Activated naive CD4-positive, alpha-beta T cell treated with anti-CD3 and anti-CD28 coated beads, Interleukin-2, amount 10 ng/mL, durations not matched to agents 7 days and 5 days (primary cell): Measurements from ENCODE around the gene MGP.
A peak's percentile ranks its signal among the peaks of the same experiment; 100 is the strongest.

Source experiments
- CTCF ChIA-PET: fragments of 350-600 bp; sonication (Branson Sonifier 250); formaldehyde crosslinking; loops from one replicate; lab custom pipeline; 2021; ENCODE audit warnings: antibody characterized with exemption; lab: Charles Lee
- DNase-seq: peaks from one replicate; pipeline ENCODE4 v3.0.0-alpha.2; 2020
- H3K27ac Mint-ChIP-seq: one replicate; pipeline ENCODE4 v1.8.0; 2021; ENCODE audit warnings: mild to moderate bottlenecking, moderate library complexity, mixed read lengths
- H3K27me3 Mint-ChIP-seq: one replicate; pipeline ENCODE4 v1.8.0; 2021; ENCODE audit warnings: mild to moderate bottlenecking, mixed read lengths
- H3K36me3 Mint-ChIP-seq: one replicate; pipeline ENCODE4 v1.8.0; 2021; ENCODE audit warnings: mixed read lengths
- H3K4me1 Mint-ChIP-seq: one replicate; pipeline ENCODE4 v1.8.0; 2021; ENCODE audit warnings: mixed read lengths
- H3K4me3 Mint-ChIP-seq: one replicate; pipeline ENCODE4 v1.8.0; 2021; ENCODE audit warnings: mild to moderate bottlenecking, moderate library complexity, mixed read lengths
- H3K9me3 Mint-ChIP-seq: one replicate; pipeline ENCODE4 v1.8.0; 2021; ENCODE audit warnings: mixed read lengths

MGP gene

DNA sequence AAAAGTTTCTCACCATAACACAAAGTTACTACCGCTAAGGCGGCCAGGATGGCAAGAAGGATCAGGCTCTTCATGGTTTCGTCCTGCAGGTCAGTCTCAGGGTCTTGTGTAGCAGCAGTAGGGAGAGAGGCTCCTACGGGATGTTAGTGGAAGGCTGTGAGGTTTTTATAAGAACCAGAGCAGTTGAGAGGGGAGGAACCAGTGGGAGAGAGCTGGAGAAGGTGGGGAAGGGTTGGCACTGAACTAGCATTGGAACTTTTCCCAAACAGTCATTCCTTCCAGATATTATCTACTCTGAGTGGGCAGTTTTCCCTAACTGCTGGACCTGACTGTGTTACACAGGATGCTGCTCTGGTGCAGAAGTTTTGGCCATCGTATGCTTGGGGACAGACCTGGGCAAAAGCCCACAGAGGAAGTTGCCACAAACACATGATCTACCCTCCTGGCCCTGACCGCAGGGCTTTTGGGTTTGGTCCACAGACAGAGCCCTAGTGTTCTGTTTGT is at the start of gene MGP:
Gene MGP, minus strand, starts transcription at position 137 of the 504 bp plus-strand sequence. Its CDS starts 63 bp downstream, at position 74.
- Mint-ChIP-seq H3K4me1 (peaks cover 19% of the 10 kb centered on the region), H3K36me3 (peaks cover 1% of the 10 kb centered on the region), H3K9me3 (peaks cover 3% of the 10 kb centered on the region), H3K27ac (peak within 1 kb of the TSS; percentile 71), H3K4me3 (no peak within 1 kb of the TSS), H3K27me3 (peaks cover 46% of the 10 kb centered on the region)
- CTCF ChIA-PET: no interaction called here
- no peak for DNase-seq

DNA sequence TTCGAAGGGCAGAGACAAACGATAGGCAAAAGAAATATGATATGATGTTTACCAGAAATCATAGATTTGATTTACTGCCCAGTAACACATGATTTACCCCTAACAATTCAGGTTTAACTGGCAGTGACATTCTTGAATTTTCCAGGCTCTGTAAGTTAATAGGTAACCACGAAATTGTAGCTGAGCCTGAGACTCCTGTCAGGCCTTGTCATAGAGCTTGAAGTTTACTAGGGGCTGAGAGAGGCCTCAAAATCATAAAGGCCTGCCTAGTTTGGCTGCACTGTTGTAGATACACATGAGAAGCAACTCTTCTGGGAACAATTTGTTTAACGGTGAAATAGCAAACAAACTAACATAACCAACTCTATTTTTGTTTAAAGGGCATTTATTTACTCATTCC is 49.4 kb upstream of the MGP start:
- CTCF ChIA-PET: interaction anchor here (1.0 to 1.3 kb wide), 2 partner anchors 60 to 89 kb away, joined by 4 read pairs; no protein-coding TSS in a partner anchor
- Mint-ChIP-seq H3K27me3 (no peaks in the 10 kb centered on the region), H3K9me3 (peaks cover 1% of the 10 kb centered on the region), H3K27ac (no peak overlapping the region), H3K4me3 (no peak overlapping the region), H3K4me1 (peaks cover 14% of the 10 kb centered on the region), H3K36me3 (peaks cover 77% of the 10 kb centered on the region)
- no peak for DNase-seq

DNA sequence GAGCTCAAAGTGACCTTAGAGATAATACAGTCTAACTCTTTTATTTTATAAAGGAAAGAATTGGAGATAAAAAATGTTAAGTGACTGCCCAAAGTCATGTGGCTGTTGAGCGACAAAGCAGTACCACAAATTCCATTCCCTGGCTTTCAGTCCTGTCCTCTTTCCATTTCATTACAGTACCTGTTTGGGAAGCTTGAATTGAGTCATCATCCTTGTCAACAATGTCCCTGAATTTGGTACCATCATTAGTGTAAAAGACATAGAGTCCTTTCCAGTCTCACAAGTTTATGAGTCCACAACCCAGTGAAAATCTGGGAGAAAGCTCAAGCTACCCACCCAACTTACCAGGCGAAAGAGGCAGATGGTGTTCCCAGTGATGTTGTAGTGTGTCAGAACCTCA is 48.9 kb upstream of the MGP start:
- Mint-ChIP-seq H3K4me3 (no peak overlapping the region), H3K9me3 (peaks cover 1% of the 10 kb centered on the region), H3K36me3 (peaks cover 71% of the 10 kb centered on the region), H3K27me3 (no peaks in the 10 kb centered on the region), H3K27ac (no peak overlapping the region), H3K4me1 (peaks cover 9% of the 10 kb centered on the region)
- no peak for DNase-seq
- CTCF ChIA-PET: interaction anchor here (1.1 to 1.3 kb wide), 2 partner anchors 37 to 89 kb away, joined by 3 to 4 read pairs; no protein-coding TSS in a partner anchor

DNA sequence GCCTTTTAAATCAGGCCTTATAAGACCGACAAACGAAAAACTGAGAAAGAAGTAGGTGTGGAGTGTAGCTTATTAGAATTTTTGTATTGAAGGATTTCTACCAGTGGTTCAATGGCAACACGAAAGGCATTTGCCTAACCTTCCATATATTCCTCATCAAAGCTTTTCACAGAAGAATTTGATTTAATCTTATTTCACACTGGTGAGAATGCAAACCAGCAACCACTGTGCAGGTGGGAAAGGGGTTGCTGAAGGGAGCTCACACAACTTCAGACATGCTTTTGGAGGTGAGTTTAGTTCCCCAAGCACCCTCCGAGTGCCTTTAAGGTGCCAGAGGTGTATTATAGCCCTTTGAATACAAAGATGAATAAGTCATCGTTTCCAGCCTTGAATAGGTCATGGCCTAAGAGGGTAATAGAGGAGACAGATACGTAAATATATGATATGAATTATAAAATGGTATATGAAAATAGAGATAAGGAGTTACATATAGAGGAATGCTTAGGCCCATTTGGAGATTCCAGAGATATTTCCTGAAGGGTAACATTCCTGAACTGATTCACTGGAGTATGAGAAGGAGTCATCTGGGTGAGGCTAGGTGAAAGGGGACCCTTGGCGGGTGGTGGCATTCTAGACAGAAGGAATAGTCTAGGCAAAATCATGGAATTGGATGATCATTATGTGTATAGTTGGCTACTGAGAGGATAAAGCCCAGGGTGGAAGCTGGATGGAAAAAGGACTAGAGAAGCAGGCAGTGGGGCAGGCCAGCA is 46.3 kb upstream of the MGP start:
- H3K9me3 Mint-ChIP-seq: no peaks in the 10 kb centered on the region
- no peaks in the 10 kb centered on the region for H3K4me1 Mint-ChIP-seq
- CTCF ChIA-PET: no interaction called here
- H3K27me3 Mint-ChIP-seq: no peaks in the 10 kb centered on the region
- H3K36me3 Mint-ChIP-seq: peaks cover 65% of the 10 kb centered on the region
- no peak for DNase-seq
- H3K4me3 Mint-ChIP-seq: no peak overlapping the region
- H3K27ac Mint-ChIP-seq: no peak overlapping the region

DNA sequence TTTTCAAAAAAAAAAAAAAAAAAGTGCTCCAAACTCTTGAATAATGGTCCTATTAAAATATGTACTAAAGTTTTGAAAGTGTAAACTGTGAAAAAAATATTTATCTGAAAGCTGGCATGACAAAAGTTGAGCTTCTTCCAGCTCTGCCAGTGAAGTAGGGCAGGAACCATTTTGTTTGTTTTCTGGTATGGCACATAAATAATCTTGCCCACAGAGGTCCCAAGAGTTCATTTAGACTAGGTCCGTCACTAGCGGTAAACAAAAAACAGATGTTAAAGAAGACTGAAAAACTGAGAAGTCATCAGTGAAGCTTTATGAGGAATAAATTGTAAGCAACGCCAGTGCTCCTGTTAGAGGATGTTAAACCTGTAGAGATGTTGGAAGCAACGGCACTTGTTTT is 45.7 kb upstream of the MGP start:
- Mint-ChIP-seq H3K36me3 (peaks cover 60% of the 10 kb centered on the region), H3K9me3 (no peaks in the 10 kb centered on the region), H3K27me3 (no peaks in the 10 kb centered on the region), H3K4me1 (no peaks in the 10 kb centered on the region), H3K4me3 (no peak overlapping the region), H3K27ac (no peak overlapping the region)
- CTCF ChIA-PET: no interaction called here
- no peak for DNase-seq

DNA sequence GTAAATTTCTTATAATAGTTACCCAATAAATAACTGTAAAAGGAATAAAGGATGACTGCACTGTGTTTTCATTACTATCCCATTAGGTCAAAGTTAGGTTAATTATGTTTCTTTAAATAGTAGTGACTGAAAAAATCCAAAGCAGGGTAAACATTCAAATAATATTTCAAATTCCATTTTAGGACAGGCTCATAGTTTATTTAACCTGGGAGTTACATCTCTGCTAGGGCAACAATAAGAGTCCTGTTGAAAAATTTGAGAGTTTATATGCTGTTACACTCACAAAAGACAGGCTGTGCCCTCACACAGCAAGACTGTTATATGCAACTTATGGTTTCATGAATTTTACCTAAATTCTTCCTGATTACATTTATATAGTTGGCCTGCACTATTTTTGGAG is 44.6 kb upstream of the MGP start:
- no peak overlapping the region for H3K27ac Mint-ChIP-seq
- no peaks in the 10 kb centered on the region for H3K4me1 Mint-ChIP-seq
- no peaks in the 10 kb centered on the region for H3K27me3 Mint-ChIP-seq
- CTCF ChIA-PET: no interaction called here
- peaks cover 55% of the 10 kb centered on the region for H3K36me3 Mint-ChIP-seq
- no peak overlapping the region for H3K4me3 Mint-ChIP-seq
- no peaks in the 10 kb centered on the region for H3K9me3 Mint-ChIP-seq
- DNase-seq: no peak

DNA sequence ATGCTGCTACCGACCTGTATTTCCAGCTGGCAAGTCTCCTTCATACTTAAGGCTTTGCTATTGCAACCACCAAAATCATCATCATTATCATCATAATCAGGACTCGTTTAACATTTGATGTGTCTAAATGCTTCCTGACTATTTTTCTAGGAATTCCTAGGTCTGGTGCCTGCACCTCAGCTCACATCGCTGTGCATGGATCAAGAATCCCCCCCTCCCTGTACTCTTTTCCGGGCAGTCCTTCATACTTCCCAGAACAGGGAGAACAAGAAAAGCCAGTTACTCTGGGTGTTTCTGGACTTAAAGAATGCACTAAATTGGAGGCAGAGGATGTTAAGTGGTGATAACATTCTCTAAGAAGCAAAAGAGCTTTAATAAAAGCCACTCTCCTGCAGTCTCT is 43.3 kb upstream of the MGP start:
- Mint-ChIP-seq H3K27ac (no peak overlapping the region), H3K36me3 (peaks cover 50% of the 10 kb centered on the region), H3K9me3 (no peaks in the 10 kb centered on the region), H3K27me3 (no peaks in the 10 kb centered on the region), H3K4me1 (no peaks in the 10 kb centered on the region), H3K4me3 (no peak overlapping the region)
- CTCF ChIA-PET: interaction anchor here (1.0 kb wide), 1 partner anchor 18 kb away, joined by 3 read pairs; no protein-coding TSS in a partner anchor
- DNase-seq: no peak

DNA sequence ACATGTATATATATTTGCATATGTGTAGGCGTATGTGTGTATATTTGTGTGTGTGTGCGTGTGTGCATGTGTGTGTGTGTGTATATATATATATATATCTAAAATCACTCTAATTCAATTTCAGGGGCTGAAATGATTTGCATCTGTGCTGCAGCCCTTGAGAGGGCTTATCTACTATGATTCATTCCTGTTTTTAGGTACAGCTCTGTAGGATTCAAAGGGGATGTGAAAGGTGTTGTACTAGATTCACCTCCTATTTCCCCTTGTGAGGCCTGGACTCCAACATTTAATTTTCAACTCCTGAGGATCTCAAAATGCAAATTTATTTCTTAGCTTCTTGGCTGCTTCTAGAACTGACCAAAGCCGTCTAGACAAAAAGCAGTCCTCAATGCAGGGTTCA is 41.6 kb upstream of the MGP start:
- Mint-ChIP-seq H3K9me3 (no peaks in the 10 kb centered on the region), H3K27me3 (no peaks in the 10 kb centered on the region), H3K4me1 (no peaks in the 10 kb centered on the region), H3K27ac (no peak overlapping the region), H3K4me3 (no peak overlapping the region), H3K36me3 (peaks cover 40% of the 10 kb centered on the region)
- DNase-seq: no peak
- CTCF ChIA-PET: interaction anchor here (0.7 kb wide), 1 partner anchor 202 kb away, joined by 3 read pairs; no protein-coding TSS in a partner anchor

DNA sequence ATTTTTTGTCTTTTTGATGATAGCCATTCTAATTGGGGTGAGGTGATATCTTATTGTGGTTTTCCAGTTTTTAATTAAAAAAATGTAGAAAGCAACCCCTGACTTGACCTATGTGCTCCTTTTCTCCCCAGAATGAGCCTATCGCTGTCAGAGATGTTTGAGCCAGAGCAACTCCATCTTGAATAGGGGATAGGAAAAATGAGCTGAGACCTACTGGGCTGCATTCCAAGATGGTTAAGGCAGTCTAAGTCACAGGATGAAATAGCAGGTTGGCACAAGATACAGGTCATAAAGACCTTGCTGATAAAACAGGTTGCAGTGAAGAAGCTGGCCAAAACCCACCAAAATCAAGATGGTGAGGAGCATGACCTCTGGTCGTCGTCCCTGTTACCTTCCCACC is 38.9 kb upstream of the MGP start:
- H3K27me3 Mint-ChIP-seq: no peaks in the 10 kb centered on the region
- no peak for DNase-seq
- CTCF ChIA-PET: no interaction called here
- peaks cover 45% of the 10 kb centered on the region for H3K36me3 Mint-ChIP-seq
- no peaks in the 10 kb centered on the region for H3K9me3 Mint-ChIP-seq
- no peak overlapping the region for H3K4me3 Mint-ChIP-seq
- H3K4me1 Mint-ChIP-seq: peaks cover 17% of the 10 kb centered on the region
- H3K27ac Mint-ChIP-seq: no peak overlapping the region

DNA sequence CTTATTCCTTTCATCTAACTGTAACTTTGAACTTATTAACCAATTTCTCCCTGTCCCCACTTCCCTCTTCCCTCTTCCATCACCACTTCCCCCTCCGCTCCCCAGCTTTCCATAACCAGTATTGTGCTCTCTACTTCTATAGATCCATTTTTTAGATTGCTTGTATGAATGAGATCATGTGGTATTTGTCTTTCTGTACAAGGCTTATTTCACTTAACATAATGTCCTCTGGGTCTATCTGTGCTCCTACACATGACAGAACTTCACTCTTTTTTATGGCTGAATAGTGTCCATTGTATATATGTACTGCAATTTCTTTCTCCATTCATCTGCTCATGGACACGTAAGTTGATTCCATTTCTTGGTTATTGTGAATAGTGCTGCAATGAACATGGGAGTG is 38.3 kb upstream of the MGP start:
- Mint-ChIP-seq H3K4me1 (peaks cover 17% of the 10 kb centered on the region), H3K9me3 (no peaks in the 10 kb centered on the region), H3K36me3 (peaks cover 50% of the 10 kb centered on the region), H3K27me3 (no peaks in the 10 kb centered on the region), H3K4me3 (no peak overlapping the region), H3K27ac (no peak overlapping the region)
- no peak for DNase-seq
- CTCF ChIA-PET: interaction anchor here (1.0 kb wide), 1 partner anchor 9 kb away, joined by 3 read pairs; no protein-coding TSS in a partner anchor

DNA sequence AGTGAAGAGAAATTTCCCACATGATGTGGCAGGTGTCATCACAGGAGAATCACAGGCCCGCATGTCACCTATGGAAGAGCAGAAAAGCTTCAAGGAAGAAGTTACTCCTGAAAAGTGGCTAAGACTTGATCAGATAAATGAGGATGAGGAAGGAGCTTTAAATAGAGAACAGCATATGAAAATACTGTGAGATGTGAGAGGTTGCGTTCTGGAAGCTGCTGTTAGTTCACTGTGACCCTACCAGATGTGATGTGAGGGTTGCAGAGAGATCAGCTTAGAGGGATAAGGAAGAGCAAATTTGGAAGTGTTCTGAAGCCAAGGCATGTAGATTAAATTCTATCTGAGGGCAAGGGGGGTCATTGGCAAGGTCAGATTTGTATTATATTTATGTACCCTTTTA is 35.6 kb upstream of the MGP start:
- no peak overlapping the region for H3K4me3 Mint-ChIP-seq
- H3K27ac Mint-ChIP-seq: peak overlapping the region; percentile 69
- peaks cover 17% of the 10 kb centered on the region for H3K4me1 Mint-ChIP-seq
- no peaks in the 10 kb centered on the region for H3K9me3 Mint-ChIP-seq
- no peaks in the 10 kb centered on the region for H3K27me3 Mint-ChIP-seq
- CTCF ChIA-PET: interaction anchor here (1.0 to 1.8 kb wide), 3 partner anchors 15 to 74 kb away, joined by 3 to 6 read pairs (median 4); no protein-coding TSS in a partner anchor
- H3K36me3 Mint-ChIP-seq: peaks cover 61% of the 10 kb centered on the region
- DNase-seq: no peak

DNA sequence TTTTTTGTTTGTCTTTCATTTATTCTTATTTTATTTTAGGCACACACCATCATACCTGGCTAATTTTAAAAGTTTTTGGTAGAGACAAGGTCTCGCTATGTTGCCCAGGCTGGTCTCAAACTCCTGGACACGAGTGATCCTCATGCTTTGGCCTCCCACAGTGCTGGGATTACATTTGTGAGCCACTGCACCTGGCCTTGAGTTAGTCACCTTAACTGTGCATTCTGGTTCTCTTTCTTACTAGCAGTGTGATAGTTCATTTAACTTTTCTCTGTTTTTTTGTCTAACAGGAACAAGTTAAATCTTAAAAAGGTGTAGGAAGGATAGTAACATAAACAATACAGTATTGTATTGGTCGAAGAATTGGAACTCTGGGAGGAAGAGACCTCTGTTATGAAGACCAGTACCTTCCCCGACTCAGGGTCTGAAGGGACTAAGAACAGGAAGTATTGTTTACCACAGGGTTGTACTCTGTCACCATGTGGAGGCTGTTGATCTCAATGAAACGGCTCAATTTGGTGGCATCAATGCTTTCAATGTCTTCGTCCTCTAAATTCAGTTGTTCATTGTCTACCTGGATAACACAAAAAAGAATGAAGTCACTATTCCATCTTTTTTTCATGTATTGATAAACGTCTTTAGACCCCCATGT is 34.9 kb upstream of the MGP start:
- peak overlapping the region; percentile 69 for H3K27ac Mint-ChIP-seq
- no peaks in the 10 kb centered on the region for H3K27me3 Mint-ChIP-seq
- CTCF ChIA-PET: interaction anchor here (0.6 to 1.8 kb wide), 4 partner anchors 16 to 75 kb away, joined by 3 to 6 read pairs (median 4); no protein-coding TSS in a partner anchor
- no peak for DNase-seq
- H3K9me3 Mint-ChIP-seq: no peaks in the 10 kb centered on the region
- no peak overlapping the region for H3K4me3 Mint-ChIP-seq
- H3K4me1 Mint-ChIP-seq: peaks cover 17% of the 10 kb centered on the region
- H3K36me3 Mint-ChIP-seq: peaks cover 64% of the 10 kb centered on the region

DNA sequence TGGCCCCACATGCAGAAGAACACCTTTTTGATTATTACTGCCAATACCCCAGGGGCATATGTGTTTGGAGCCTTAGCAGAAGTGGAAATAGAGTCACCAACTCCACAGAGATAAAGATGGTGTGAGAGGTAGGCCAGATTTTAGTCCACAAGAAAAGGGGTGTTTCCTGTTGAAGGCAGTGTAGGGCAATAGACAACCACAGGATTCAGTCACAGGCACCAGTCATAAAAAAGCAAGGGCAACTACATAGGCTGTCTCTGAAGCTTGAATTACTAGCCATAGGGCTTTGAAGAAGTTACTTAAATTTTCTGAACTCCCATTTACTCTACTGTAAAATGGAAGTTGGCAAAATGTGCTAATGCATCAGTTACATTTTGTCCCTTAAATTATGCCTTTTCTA is 33.8 kb upstream of the MGP start:
- no peak overlapping the region for H3K4me3 Mint-ChIP-seq
- H3K27ac Mint-ChIP-seq: no peak overlapping the region
- CTCF ChIA-PET: no interaction called here
- H3K36me3 Mint-ChIP-seq: peaks cover 72% of the 10 kb centered on the region
- H3K4me1 Mint-ChIP-seq: peaks cover 17% of the 10 kb centered on the region
- no peaks in the 10 kb centered on the region for H3K27me3 Mint-ChIP-seq
- no peaks in the 10 kb centered on the region for H3K9me3 Mint-ChIP-seq
- no peak for DNase-seq

DNA sequence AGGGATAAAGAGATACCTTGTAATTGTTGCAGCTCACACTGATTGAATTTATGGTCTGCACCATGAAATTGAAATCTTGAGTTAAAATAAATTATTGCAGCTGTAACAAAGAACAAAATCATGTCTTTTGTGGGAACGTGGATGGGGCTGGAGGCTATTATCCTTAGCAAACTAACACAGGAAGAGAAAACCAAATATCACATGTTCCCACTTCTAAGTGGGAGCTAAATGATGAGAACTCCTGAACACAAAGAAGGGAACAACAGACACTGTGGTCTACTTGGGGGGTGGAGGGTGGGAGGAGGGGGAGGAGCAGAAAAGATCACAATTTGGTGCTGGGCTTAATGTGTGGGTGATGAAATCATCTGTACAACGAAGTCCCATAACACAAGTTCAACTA is 30.1 kb upstream of the MGP start:
- Mint-ChIP-seq H3K27me3 (no peaks in the 10 kb centered on the region), H3K4me3 (no peak overlapping the region), H3K36me3 (peaks cover 84% of the 10 kb centered on the region), H3K4me1 (peaks cover 13% of the 10 kb centered on the region), H3K27ac (no peak overlapping the region), H3K9me3 (no peaks in the 10 kb centered on the region)
- CTCF ChIA-PET: no interaction called here
- no peak for DNase-seq
